Ishikawa (cell line): Measurements from ENCODE around the gene KCND3.

Source experiments
- CEBPB ChIP-seq: IDR thresholded peaks from 2 replicates; pipeline ENCODE4 v1.6.1; 2012
- CREB1 ChIP-seq: IDR thresholded peaks from 2 replicates; pipeline ENCODE4 v1.6.1; 2012; ENCODE audit warnings: low read depth
- EGR1 ChIP-seq: IDR thresholded peaks from 2 replicates; pipeline ENCODE4 v1.6.1; 2012
- EP300 ChIP-seq: IDR thresholded peaks from 2 replicates; pipeline ENCODE4 v1.6.1; 2012; ENCODE audit warnings: borderline replicate concordance
- FOXM1 ChIP-seq: IDR thresholded peaks from 2 replicates; pipeline ENCODE4 v1.6.1; 2012; ENCODE audit warnings: low read depth, borderline replicate concordance
- NFIC ChIP-seq: IDR thresholded peaks from 2 replicates; pipeline ENCODE4 v1.6.1; 2012
- RAD21 ChIP-seq: IDR thresholded peaks from 2 replicates; pipeline ENCODE4 v1.6.1; 2012; ENCODE audit warnings: low read depth
- TAF1 ChIP-seq: IDR thresholded peaks from 2 replicates; pipeline ENCODE4 v1.6.1; 2012; ENCODE audit warnings: low read depth, mild to moderate bottlenecking
- TCF12 ChIP-seq: IDR thresholded peaks from 2 replicates; pipeline ENCODE4 v1.6.1; 2012; ENCODE audit warnings: low read depth
- TEAD4 ChIP-seq: IDR thresholded peaks from 2 replicates; pipeline ENCODE4 v1.6.1; 2012
- YY1 ChIP-seq: IDR thresholded peaks from 2 replicates; pipeline ENCODE4 v1.6.1; 2012; ENCODE audit warnings: low read depth
- ZBTB7A ChIP-seq: IDR thresholded peaks from 2 replicates; pipeline ENCODE4 v1.6.1; 2012; ENCODE audit warnings: low read depth
- TF ChIP-seq, protein P1 (sequence below): IDR thresholded peaks from 2 replicates; pipeline ENCODE4 v1.6.1; 2012
- TF ChIP-seq, protein P2 (sequence below): IDR thresholded peaks from 2 replicates; pipeline ENCODE4 v1.6.1; 2012; ENCODE audit warnings: low read depth, mild to moderate bottlenecking
- TF ChIP-seq, protein P3 (sequence below): IDR thresholded peaks from 2 replicates; pipeline ENCODE4 v1.6.1; 2012

Gene KCND3

DNA sequence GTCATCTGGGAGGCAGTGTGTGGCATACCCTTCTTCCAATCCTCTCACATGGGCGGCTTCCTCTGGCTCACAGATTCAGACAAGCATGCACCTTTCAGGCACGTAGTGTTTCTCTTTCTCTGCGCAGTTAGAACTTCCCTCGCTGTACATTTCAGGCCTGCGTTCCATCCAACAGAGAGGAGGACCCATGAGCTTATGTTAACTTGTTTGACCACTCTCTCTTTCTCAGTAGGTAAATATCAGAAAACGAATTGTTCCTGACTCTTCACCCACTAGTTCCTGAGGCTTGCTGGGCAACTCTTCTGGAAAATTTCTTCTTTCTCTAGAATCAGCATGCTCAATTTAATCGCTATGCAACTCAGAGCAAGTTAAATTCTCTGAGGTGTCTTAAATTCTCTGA, 148.3 kb downstream of the KCND3 start:
- TF ChIP-seq CREB1 (no peak), YY1 (no peak), TAF1 (no peak), CEBPB (no peak), FOXM1 (no peak), EP300 (no peak), EGR1 (no peak), TEAD4 (no peak), TCF12 (no peak), RAD21 (no peak), NFIC (no peak), ZBTB7A (no peak)
- TF ChIP-seq, protein P1, sequence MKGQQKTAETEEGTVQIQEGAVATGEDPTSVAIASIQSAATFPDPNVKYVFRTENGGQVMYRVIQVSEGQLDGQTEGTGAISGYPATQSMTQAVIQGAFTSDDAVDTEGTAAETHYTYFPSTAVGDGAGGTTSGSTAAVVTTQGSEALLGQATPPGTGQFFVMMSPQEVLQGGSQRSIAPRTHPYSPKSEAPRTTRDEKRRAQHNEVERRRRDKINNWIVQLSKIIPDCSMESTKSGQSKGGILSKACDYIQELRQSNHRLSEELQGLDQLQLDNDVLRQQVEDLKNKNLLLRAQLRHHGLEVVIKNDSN = no peak
- TF ChIP-seq, protein P2, sequence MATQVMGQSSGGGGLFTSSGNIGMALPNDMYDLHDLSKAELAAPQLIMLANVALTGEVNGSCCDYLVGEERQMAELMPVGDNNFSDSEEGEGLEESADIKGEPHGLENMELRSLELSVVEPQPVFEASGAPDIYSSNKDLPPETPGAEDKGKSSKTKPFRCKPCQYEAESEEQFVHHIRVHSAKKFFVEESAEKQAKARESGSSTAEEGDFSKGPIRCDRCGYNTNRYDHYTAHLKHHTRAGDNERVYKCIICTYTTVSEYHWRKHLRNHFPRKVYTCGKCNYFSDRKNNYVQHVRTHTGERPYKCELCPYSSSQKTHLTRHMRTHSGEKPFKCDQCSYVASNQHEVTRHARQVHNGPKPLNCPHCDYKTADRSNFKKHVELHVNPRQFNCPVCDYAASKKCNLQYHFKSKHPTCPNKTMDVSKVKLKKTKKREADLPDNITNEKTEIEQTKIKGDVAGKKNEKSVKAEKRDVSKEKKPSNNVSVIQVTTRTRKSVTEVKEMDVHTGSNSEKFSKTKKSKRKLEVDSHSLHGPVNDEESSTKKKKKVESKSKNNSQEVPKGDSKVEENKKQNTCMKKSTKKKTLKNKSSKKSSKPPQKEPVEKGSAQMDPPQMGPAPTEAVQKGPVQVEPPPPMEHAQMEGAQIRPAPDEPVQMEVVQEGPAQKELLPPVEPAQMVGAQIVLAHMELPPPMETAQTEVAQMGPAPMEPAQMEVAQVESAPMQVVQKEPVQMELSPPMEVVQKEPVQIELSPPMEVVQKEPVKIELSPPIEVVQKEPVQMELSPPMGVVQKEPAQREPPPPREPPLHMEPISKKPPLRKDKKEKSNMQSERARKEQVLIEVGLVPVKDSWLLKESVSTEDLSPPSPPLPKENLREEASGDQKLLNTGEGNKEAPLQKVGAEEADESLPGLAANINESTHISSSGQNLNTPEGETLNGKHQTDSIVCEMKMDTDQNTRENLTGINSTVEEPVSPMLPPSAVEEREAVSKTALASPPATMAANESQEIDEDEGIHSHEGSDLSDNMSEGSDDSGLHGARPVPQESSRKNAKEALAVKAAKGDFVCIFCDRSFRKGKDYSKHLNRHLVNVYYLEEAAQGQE = no peak
- TF ChIP-seq, protein P3, sequence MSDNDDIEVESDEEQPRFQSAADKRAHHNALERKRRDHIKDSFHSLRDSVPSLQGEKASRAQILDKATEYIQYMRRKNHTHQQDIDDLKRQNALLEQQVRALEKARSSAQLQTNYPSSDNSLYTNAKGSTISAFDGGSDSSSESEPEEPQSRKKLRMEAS = no peak

DNA sequence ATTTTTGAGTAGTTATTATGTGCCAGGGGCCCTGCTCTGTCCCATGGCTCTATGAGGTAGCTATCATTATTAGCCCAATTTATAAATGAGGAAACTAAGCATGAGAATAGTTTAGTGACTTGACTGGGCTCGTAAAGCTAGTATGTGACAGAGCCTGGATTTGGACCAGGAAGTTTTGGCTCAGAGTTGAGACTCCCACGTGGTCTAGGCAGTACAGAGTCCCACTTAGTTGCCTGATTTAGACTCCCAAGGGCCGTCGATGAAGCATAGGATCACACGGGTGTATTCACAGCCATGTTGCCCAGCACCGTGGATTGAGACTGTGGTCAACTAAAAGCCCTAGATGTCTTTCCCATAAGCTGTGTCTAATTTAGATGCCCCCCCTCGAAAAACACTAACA, 152.1 kb downstream of the KCND3 start:
- TF ChIP-seq TCF12 = no peak
- TF ChIP-seq, protein P2 = no peak
- no peak for TF ChIP-seq CREB1
- no peak for TF ChIP-seq EGR1
- no peak for TF ChIP-seq TAF1
- TF ChIP-seq, protein P3 = no peak
- TF ChIP-seq, protein P1 = no peak
- no peak for TF ChIP-seq RAD21
- no peak for TF ChIP-seq FOXM1
- TF ChIP-seq ZBTB7A = no peak
- no peak for TF ChIP-seq YY1

DNA sequence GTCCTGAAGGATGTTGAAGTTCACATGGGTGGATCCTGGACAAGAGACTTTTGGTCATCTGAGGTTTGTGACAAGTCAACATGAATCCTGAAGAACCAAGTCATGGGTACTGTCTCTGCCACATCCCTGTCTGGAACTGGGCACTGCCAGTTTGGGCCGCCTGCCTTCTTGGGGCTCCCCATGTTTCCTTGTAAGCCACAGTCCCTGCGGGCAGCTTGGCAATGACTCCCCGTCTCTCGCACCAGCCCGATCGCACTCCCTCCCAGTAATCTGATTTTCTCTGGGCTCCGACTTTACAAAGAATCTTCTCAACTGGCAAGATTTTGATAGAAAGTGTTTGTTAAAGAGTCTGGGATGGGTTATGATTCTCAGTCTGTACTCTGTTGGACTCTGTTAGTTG, 153.4 kb downstream of the KCND3 start:
- no peak for TF ChIP-seq TEAD4
- no peak for TF ChIP-seq ZBTB7A
- no peak for TF ChIP-seq EP300
- no peak for TF ChIP-seq EGR1
- TF ChIP-seq, protein P3 = no peak
- TF ChIP-seq TCF12 = no peak
- TF ChIP-seq NFIC = no peak
- no peak for TF ChIP-seq CREB1
- no peak for TF ChIP-seq YY1
- TF ChIP-seq, protein P2 = no peak
- no peak for TF ChIP-seq RAD21
- TF ChIP-seq, protein P1 = no peak
- no peak for TF ChIP-seq CEBPB

DNA sequence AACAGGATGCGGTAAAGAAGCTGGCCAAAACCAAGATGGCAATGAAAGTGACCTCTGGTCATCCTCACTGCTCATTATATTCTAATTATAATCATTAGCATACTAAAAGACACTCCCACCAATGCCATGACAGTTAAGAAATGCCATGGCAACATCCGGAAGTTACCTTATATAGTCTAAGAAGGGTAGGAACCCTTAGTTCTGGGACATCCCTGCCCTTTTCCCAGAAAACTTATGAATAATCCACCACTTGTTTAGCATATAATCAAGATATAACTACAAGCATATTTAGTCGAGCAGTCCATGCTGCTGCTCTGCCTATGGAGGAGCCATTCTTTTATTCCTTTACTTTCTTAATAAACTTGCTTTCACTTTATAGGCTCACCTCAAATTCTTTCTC, 154.0 kb downstream of the KCND3 start:
- no peak for TF ChIP-seq TCF12
- TF ChIP-seq, protein P2 = no peak
- TF ChIP-seq EP300 = no peak
- no peak for TF ChIP-seq CREB1
- TF ChIP-seq CEBPB = no peak
- TF ChIP-seq YY1 = no peak
- no peak for TF ChIP-seq NFIC
